Measurements from ENCODE around the gene TNFRSF19.
A peak's percentile ranks its signal among the peaks of the same experiment; 100 is the strongest.

Gene TNFRSF19

DNA sequence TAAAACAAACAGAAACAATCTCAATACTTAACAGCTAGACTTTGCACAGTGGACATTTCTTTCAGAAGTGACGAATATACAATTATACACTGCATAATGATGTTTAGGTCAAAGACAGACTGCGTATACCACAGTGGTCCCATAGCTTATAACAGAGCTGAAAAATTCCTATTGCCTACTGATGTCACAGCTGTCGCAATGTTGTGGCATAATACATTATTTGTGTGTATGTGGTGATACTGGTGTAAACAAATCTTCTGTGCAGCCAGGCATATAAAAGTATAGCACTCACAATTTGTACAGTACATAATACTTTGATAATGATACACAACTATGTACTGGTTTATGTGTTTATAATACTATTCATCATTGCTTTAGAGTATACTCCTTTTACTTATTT, 116.7 kb downstream of the TNFRSF19 start:
- Mint-ChIP-seq H3K4me3 (no peak overlapping the region), H3K27me3 (no peaks in the 10 kb centered on the region), H3K9me3 (peaks cover 4% of the 10 kb centered on the region)

DNA sequence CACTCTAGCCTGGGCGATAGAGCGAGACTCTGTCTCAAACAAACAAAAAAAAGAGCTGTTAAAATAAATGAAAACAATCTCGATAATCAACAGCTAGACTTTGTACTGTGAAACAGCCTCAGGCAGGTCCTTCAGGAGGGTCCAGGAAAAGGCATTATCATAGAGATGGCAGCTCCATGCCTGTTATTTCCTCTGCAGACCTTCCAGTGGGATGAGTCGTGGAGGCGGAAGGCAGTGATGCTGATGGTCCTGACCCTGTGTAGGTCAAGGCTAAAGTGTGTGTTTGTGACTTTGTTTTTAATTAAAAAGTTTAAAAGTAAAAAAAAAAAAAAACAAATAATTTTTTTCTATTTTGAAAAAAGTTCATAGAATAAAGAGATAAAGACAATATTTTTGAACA, 117.4 kb downstream of the TNFRSF19 start:
- no peak overlapping the region for H3K4me3 Mint-ChIP-seq
- H3K9me3 Mint-ChIP-seq, result peaks cover 4% of the 10 kb centered on the region
- no peaks in the 10 kb centered on the region for H3K36me3 Mint-ChIP-seq
- H3K4me1 Mint-ChIP-seq, result peaks cover 1% of the 10 kb centered on the region
- no peak overlapping the region for H3K27ac Mint-ChIP-seq
- no peaks in the 10 kb centered on the region for H3K27me3 Mint-ChIP-seq

More for the DNA sequence above, 116.7 kb downstream of the TNFRSF19 start:
- H3K4me1 Mint-ChIP-seq, result no peaks in the 10 kb centered on the region
- no peak overlapping the region for H3K27ac Mint-ChIP-seq
- H3K36me3 Mint-ChIP-seq, result no peaks in the 10 kb centered on the region

DNA sequence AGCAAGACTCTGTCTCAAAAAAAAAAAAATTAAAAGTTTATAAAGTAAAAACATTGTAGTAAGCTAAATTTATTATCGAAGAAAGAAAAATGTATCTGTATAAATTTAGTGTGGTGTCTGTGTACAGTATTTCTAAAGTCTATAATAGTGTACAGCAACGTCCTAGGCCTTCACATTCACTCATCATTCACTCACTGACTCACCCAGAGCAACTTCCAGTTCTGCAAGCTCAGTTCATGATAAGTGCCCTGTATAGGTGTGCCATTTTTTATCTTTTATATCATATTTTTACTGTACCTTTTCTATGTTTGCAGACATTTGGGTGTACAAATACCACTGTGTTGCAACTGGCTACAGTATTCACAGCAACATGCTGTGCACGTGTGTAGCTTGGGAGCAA, 118.1 kb downstream of the TNFRSF19 start:
- Mint-ChIP-seq H3K36me3 (no peaks in the 10 kb centered on the region), H3K4me3 (no peak overlapping the region), H3K4me1 (peaks cover 3% of the 10 kb centered on the region), H3K27me3 (no peaks in the 10 kb centered on the region), H3K27ac (no peak overlapping the region), H3K9me3 (peaks cover 4% of the 10 kb centered on the region)

DNA sequence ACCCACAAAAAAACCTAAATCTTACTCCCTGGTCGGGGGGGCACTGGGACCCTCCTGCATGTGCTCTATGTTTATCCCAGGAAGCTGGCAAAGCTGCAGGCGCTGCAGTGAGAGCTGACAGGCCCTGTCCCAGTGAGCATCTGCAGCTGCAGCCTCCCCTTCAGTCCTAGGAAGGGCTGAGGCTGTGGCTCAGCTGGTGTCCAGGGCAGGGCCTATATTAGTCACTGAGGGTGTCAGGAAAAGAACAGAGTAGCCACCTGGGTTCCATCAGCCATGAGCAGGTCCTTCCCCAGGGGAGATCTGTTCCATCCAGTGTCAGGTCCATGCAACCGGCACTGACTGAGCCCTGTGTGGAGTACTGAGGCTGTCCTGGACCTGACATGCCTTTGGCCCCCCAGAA, 120.5 kb downstream of the TNFRSF19 start:
- Mint-ChIP-seq H3K4me3 (no peak overlapping the region), H3K27me3 (no peaks in the 10 kb centered on the region), H3K36me3 (no peaks in the 10 kb centered on the region), H3K27ac (no peak overlapping the region), H3K4me1 (peaks cover 4% of the 10 kb centered on the region), H3K9me3 (no peaks in the 10 kb centered on the region)

DNA sequence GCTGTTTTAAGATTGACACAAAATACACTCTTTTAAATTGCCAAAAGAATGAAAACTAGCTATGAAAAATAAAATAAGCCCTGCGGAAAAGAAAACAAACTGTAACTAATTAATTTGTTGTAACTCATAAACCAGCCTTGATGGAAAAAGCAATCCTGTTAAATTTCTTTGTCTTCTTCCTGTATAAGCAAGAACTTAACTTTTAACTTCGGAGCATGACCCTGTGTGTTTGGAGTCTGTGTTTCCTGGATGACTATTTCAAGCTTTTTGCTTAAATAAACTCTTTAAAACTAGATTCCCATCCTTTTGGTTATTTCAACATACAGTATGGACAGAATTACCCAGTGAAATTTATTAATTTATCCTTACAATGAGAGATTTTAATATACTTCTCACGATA, 122.6 kb downstream of the TNFRSF19 start:
- Mint-ChIP-seq H3K4me3 (no peak overlapping the region), H3K27ac (no peak overlapping the region), H3K9me3 (no peaks in the 10 kb centered on the region), H3K27me3 (no peaks in the 10 kb centered on the region), H3K36me3 (no peaks in the 10 kb centered on the region), H3K4me1 (peaks cover 20% of the 10 kb centered on the region)

DNA sequence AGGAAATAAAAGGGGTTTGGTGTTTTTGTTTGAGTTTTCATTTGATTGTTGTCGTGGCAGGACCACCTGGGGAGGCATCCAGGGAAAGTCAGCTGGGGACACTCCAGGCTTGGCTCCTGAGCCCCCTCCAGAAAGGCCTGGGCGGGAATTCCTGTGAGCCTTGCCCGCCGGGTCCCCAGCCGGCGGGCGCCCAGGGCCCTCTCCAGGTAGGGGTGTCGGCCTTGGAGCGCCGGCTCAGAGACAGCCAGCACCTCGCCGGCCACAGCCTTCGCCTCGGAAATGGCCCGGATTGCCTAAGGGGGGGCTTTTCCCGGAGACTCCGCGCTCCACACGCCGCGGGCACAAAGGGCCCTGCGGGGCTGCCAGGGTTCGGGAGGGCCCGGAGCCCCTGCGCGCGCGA, 125.0 kb downstream of the TNFRSF19 start:
- H3K27ac Mint-ChIP-seq, result no peak overlapping the region
- peaks cover 24% of the 10 kb centered on the region for H3K4me1 Mint-ChIP-seq
- no peaks in the 10 kb centered on the region for H3K9me3 Mint-ChIP-seq
- peaks cover 4% of the 10 kb centered on the region for H3K36me3 Mint-ChIP-seq
- peak overlapping the region; percentile 41 for H3K4me3 Mint-ChIP-seq
- no peaks in the 10 kb centered on the region for H3K27me3 Mint-ChIP-seq

DNA sequence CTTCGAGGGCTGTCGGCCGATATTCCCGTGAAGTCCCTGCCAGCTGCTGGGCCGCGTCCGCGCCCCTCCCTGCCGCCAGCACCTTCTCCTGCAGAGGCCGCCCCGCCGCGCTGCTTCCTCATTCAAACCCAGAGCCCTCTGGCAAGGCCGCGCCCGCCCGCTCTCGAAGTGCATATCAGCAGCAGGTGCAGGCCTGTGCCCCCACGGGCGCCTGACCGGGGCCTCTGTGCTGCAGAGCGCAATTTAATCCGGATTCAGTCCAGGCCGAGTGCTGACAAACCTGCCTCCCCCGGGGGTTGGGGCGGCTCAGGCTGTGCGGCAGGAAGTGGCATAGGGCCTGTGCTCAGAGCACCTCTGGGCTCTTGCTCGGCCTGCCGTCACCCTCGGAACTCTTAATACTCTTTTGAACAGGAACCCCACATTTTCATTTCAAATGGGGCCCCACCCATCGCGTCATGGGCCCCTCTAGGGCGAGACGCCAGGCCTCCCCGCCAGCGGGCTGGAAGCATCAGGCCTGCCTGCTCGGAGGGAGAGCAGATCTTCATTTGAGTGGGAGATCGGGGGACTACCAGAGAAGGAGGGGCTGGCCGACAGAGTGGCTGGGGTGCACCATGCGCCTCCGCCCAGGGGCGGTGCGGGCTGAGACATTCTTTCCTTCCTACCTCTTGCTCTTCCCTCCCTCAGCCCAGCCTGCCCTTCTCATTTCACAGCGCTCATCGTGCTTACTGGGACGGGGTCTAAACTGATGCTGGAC, 125.7 kb downstream of the TNFRSF19 start:
- Mint-ChIP-seq H3K4me3 (peak overlapping the region; percentile 73), H3K4me1 (peaks cover 24% of the 10 kb centered on the region), H3K27me3 (no peaks in the 10 kb centered on the region), H3K9me3 (no peaks in the 10 kb centered on the region), H3K27ac (peak overlapping the region; percentile 77), H3K36me3 (peaks cover 4% of the 10 kb centered on the region)

DNA sequence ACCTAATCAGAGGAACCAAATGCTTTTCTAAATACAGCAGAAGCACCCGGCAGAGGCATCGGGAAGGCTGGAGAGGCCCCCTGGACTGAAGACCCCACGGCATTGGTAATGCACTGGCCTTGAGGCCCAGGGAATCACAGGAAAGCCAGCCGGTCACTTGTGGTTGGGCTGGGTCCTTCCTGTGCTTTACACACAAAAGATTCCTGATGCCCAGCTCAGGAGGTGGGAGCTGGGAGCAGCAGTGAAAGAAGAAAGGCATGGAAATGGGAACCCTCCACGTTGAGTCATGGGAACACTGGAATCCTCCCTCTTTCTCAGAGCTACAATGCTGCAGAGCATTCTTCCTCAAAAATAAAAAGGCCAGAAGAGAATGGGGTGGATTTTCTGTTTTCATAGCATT, 126.4 kb downstream of the TNFRSF19 start:
- Mint-ChIP-seq H3K4me3 (peak overlapping the region; percentile 73), H3K9me3 (no peaks in the 10 kb centered on the region), H3K27ac (peak overlapping the region; percentile 71)

DNA sequence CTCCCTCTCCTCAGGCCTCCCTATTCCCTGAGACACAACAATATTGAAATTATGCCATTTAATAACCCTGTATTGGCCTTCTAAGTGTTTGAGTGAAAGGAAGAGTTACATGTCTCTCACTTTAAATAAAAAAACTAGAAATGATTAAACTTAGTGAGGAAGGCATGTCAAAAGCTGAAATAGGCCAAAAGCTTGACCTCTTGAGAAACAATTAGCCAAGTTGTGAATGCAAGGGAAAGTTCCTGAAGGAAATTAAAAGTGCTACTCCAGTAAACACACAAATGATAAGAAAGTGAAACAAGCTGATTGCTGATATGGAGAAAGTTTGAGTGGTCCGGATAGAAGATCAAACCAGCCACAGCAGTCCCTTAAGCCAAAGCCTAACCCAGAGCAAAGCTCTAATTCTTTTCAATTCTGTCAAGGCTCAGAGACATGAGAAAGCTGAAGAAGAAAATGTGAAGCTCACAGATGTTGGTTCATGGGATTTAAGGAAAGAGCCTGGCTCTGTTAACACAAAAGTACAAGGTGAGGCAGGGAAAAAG, 127.6 kb downstream of the TNFRSF19 start:
- Mint-ChIP-seq H3K4me3 (no peak overlapping the region), H3K9me3 (no peaks in the 10 kb centered on the region), H3K27me3 (no peaks in the 10 kb centered on the region), H3K36me3 (peaks cover 4% of the 10 kb centered on the region), H3K27ac (no peak overlapping the region), H3K4me1 (peaks cover 21% of the 10 kb centered on the region)

More for the DNA sequence above, 126.4 kb downstream of the TNFRSF19 start:
- peaks cover 4% of the 10 kb centered on the region for H3K36me3 Mint-ChIP-seq
- no peaks in the 10 kb centered on the region for H3K27me3 Mint-ChIP-seq
- peaks cover 24% of the 10 kb centered on the region for H3K4me1 Mint-ChIP-seq

DNA sequence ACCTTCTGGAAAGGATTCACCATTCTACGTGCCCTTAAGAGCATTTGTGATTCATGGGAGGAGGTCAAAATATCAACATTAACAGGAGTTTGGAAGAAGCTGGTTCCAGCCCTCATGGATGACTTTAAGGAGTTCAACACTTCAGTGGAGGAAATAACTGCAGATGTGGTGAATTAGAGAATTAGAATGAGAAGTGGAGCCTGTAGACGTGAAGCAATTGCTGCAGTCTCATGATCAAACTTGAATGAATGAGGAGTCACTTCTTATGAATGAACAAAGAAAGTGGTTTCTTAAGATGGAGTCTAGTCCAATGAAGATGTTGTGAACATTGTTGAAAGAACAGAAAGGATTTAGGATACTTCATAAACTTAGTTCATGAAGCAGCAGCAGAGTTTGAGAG, 129.1 kb downstream of the TNFRSF19 start:
- H3K36me3 Mint-ChIP-seq, result peaks cover 4% of the 10 kb centered on the region

DNA sequence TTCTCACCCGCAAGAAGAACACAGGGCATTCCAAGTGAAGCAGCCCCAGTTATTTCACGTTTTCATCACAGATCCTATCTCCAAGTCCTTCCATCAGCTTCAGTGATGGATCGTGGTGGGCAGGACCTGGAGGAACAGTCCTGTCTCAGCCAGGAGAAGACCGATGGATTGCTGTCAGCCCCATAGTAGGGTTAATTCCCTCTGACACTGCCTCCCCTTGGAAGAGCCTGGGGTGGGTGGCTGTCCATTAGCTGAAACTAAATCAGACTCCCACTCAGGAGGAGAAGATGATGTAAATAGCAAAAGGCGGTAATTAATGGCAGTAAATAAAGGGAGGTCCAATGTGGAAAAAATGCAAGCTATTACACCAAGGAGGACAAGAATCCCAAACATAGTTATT, 131.0 kb downstream of the TNFRSF19 start:
- Mint-ChIP-seq H3K4me1 (peaks cover 15% of the 10 kb centered on the region), H3K27ac (no peak overlapping the region), H3K27me3 (no peaks in the 10 kb centered on the region), H3K9me3 (no peaks in the 10 kb centered on the region), H3K36me3 (peaks cover 4% of the 10 kb centered on the region), H3K4me3 (no peak overlapping the region)

More for the DNA sequence above, 129.1 kb downstream of the TNFRSF19 start:
- H3K27me3 Mint-ChIP-seq, result no peaks in the 10 kb centered on the region
- no peaks in the 10 kb centered on the region for H3K9me3 Mint-ChIP-seq
- H3K4me3 Mint-ChIP-seq, result no peak overlapping the region
- no peak overlapping the region for H3K27ac Mint-ChIP-seq
- peaks cover 21% of the 10 kb centered on the region for H3K4me1 Mint-ChIP-seq

DNA sequence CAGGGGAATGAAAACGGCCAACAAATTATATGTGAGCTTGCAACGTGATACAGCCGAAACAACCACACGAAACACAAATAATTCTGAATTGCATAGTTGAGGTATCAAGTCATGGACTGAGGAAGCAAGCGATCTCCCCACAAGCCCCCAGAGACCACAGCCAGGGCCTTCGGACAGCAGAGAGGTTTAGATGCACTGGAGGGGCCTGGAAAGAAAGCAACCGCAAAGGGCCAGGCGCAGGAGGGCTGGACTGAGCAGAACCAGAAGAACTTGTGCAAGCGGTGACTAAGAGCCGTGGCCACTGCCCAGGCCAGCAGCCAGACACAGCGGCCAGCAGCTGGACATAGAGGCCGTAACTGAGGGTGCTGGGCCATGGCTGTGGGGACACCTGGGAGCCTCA, 131.4 kb downstream of the TNFRSF19 start:
- Mint-ChIP-seq H3K4me1 (peaks cover 10% of the 10 kb centered on the region), H3K27ac (no peak overlapping the region), H3K36me3 (peaks cover 4% of the 10 kb centered on the region), H3K9me3 (no peaks in the 10 kb centered on the region), H3K4me3 (no peak overlapping the region), H3K27me3 (no peaks in the 10 kb centered on the region)

DNA sequence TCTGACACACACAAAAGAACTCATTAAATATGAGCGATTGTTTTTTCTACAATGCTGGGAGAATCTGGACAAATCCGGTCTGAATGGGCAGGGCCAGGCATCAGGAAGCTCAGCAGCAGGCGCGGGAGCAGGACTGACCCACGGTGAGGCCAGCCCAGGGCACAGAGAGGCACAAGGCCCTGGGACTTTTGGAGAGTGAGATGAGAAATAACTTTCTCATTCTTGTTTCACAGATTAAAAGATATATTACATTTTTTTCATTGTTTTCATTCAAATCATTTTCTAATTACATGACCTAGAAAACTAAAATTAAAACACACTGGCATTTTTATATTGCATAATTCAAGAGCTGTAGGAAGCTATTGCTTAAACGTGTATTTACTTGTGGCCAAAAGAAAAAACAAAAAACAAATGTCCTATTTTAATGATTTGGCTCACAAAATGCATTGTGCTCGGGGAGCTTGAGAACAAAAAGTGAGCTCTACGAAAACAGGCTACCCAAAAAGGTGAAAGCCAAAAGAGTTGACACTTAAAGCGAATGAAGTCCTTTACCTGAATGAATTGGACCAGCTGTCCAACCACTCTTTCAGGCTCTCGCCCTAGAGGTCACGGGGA, 133.1 kb downstream of the TNFRSF19 start:
- no peaks in the 10 kb centered on the region for H3K9me3 Mint-ChIP-seq
- H3K27me3 Mint-ChIP-seq, result no peaks in the 10 kb centered on the region
- H3K36me3 Mint-ChIP-seq, result peaks cover 4% of the 10 kb centered on the region
- no peak overlapping the region for H3K4me3 Mint-ChIP-seq
- no peaks in the 10 kb centered on the region for H3K4me1 Mint-ChIP-seq
- H3K27ac Mint-ChIP-seq, result no peak overlapping the region

DNA sequence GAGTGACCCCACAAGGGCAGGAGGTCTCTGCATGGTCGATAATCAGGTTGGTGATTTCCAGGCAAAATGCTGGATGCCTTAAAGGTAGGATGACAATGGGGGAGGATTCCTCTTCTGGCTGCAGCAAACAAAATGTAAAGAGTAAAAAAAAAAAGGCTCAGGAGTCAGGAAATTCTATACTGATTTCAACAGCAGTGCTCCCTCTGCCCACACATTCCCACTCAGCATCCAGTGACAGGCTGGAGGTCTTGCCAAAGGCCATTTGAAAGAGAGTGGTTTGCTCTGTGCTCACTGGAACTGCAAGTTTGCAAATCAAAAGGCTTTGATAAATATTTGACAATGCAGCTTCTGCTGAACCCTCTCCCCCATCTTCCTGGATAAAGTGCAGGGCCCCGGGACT, 135.4 kb downstream of the TNFRSF19 start:
- Mint-ChIP-seq H3K36me3 (no peaks in the 10 kb centered on the region), H3K27me3 (no peaks in the 10 kb centered on the region), H3K9me3 (no peaks in the 10 kb centered on the region), H3K4me3 (no peak overlapping the region), H3K27ac (no peak overlapping the region), H3K4me1 (no peaks in the 10 kb centered on the region)

DNA sequence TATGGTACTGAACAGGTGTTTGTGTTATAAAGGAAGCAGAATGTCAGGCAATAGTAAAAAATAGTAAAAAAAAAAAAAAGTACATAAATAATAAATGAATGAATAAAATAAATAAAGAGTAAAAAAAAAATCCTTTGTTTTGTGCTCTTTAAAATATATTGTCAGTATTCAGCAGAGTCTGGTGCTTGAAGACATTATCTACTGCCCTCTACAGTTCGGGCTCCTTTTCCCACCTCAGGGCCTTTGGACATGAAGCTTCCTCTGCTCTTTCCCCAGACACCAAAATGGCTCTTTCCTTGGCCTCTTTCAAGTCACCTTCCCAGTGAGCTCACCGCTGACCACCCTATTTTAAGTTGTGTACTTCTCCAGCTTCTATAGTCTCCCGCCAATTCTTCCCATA, 137.5 kb downstream of the TNFRSF19 start:
- H3K36me3 Mint-ChIP-seq, result no peaks in the 10 kb centered on the region
- no peaks in the 10 kb centered on the region for H3K4me1 Mint-ChIP-seq
- H3K27ac Mint-ChIP-seq, result no peak overlapping the region
- H3K27me3 Mint-ChIP-seq, result no peaks in the 10 kb centered on the region
- no peak overlapping the region for H3K4me3 Mint-ChIP-seq
- no peaks in the 10 kb centered on the region for H3K9me3 Mint-ChIP-seq

DNA sequence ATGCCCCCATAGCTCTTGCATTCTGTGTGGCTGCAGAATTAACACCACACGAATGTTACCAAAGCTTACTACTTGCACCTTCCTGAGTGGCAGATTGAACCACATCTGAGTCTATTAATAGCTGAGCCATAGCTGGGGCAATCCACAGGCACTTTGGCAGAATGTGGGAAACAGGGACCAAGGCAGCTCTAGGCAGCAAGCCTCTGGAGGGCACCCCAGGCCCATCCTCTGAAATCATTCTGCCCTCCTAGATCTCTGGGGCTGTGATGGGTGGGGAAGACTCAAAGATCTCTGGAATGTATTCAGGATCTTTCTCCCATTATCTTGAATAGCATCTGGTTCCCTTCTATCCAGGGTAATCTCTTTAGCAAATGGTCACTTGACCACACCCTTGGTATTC, 139.3 kb downstream of the TNFRSF19 start:
- peaks cover 2% of the 10 kb centered on the region for H3K36me3 Mint-ChIP-seq
- no peaks in the 10 kb centered on the region for H3K27me3 Mint-ChIP-seq
- no peak overlapping the region for H3K4me3 Mint-ChIP-seq
- no peaks in the 10 kb centered on the region for H3K4me1 Mint-ChIP-seq
- no peak overlapping the region for H3K27ac Mint-ChIP-seq
- H3K9me3 Mint-ChIP-seq, result no peaks in the 10 kb centered on the region
